CD4-positive, alpha-beta T cell treated with Interleukin-2 at 100 ng/mL for 4 hours (primary cell): ENCODE measurements around the gene GFOD1.
"Not testable (repeated sequence)": the region's sequence is repeated elsewhere in the genome, so short reads cannot be mapped to it uniquely, and the experiment has no call there.

Experiments used
- DNase-seq: peaks from one replicate; pipeline ENCODE4 v3.0.0-alpha.2; 2020; ENCODE audit warnings: low spot score

The GFOD1 gene

GRCh38 chr6:13463941-13464340 lies 23.5 kb downstream of the GFOD1 start:
- DNase-seq: no peak

- no peak for DNase-seq
These were observed 24.1 kb downstream of the GFOD1 start for GRCh38 chr6:13463328-13463717.

- DNase-seq: no peak
These were observed 24.7 kb downstream of the GFOD1 start for GRCh38 chr6:13462458-13463327.

GRCh38 chr6:13461805-13462204 lies 25.6 kb downstream of the GFOD1 start:
- no peak for DNase-seq

GRCh38 chr6:13461307-13461706 lies 26.1 kb downstream of the GFOD1 start:
- DNase-seq: no peak

- not testable (repeated sequence) for DNase-seq
These were observed 27.1 kb downstream of the GFOD1 start for GRCh38 chr6:13460289-13460688.

- DNase-seq: no peak
These were observed 29.8 kb downstream of the GFOD1 start for GRCh38 chr6:13457577-13457976.

GRCh38 chr6:13455552-13455966 lies 31.8 kb downstream of the GFOD1 start:
- no peak for DNase-seq

GRCh38 chr6:13454286-13455221 lies 32.8 kb downstream of the GFOD1 start:
- peak; percentile 70 for DNase-seq

- peak; percentile 42 for DNase-seq
These were observed 33.6 kb downstream of the GFOD1 start for GRCh38 chr6:13453771-13454251.

- no peak for DNase-seq
These were observed 34.2 kb downstream of the GFOD1 start for GRCh38 chr6:13453153-13453552.

- no peak for DNase-seq
These were observed 34.9 kb downstream of the GFOD1 start for GRCh38 chr6:13452346-13453117.

GRCh38 chr6:13451181-13451895 lies 36.1 kb downstream of the GFOD1 start:
- DNase-seq: no peak

GRCh38 chr6:13450628-13451027 lies 36.8 kb downstream of the GFOD1 start:
- no peak for DNase-seq

- DNase-seq: no peak
These were observed 39.3 kb downstream of the GFOD1 start for GRCh38 chr6:13447949-13448724.

- DNase-seq: no peak
These were observed 41.0 kb downstream of the GFOD1 start for GRCh38 chr6:13446381-13446780.

GRCh38 chr6:13445744-13446115 lies 41.7 kb downstream of the GFOD1 start:
- no peak for DNase-seq

- DNase-seq: no peak
These were observed 42.2 kb downstream of the GFOD1 start for GRCh38 chr6:13445005-13445743.

GRCh38 chr6:13444604-13445003 lies 42.8 kb downstream of the GFOD1 start:
- no peak for DNase-seq

GRCh38 chr6:13443978-13444377 lies 43.4 kb downstream of the GFOD1 start:
- DNase-seq: not testable (repeated sequence)
